CMK (cell line): Measurements from ENCODE around the gene MMP15.
"Not testable (repeated sequence)": the region's sequence is repeated elsewhere in the genome, so short reads cannot be mapped to it uniquely, and the experiment has no call there.

Experiments used
- DNase-seq: peaks from one replicate; pipeline ENCODE4 v3.0.0-alpha.2; 2010; ENCODE audit warnings: low read depth

MMP15 gene

GRCh38 chr16:58049232-58050185 is 24.0 kb downstream of the MMP15 start:
- no peak for DNase-seq

- no peak for DNase-seq
These were observed 25.7 kb downstream of the MMP15 start for GRCh38 chr16:58051296-58051695.

GRCh38 chr16:58051821-58052603 is 26.5 kb downstream of the MMP15 start:
- DNase-seq, result no peak

DNA sequence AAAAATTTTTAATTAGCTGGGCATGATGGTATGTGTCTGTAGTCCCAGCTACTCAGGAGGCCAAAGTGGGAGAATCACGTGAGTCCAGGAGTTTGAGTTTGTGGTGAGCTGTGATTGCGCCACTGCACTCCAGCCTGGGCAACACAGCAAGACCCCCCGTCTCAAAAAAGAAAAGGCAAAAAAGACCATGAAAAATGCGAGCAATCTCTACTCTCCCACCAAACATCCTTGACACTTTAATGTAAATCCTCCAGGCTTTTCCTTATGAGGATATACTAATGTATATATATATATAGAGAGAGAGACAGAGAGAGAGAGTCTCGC is 28.1 kb downstream of the MMP15 start:
- no peak for DNase-seq

DNA sequence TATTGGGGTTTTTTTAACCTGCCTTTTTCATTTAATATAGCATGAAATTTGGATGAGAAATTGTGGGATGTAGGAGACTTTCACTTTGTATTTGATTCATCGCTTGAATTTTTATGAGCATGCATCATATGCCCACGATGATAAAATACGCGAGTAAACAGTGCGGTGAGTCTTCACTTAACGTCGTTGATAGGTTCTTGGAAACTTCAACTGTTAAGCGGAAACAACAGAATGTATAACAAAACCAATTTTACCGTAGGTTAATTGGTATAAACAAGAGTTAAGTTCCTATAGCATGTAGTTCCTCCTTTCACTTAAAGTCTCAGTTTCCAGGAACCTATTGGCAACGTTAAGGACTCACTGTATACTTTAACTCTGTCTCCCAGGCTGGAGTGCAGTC is 28.7 kb downstream of the MMP15 start:
- DNase-seq, result no peak

- DNase-seq, result no peak
These were observed 31.0 kb downstream of the MMP15 start for GRCh38 chr16:58056580-58056979.

DNA sequence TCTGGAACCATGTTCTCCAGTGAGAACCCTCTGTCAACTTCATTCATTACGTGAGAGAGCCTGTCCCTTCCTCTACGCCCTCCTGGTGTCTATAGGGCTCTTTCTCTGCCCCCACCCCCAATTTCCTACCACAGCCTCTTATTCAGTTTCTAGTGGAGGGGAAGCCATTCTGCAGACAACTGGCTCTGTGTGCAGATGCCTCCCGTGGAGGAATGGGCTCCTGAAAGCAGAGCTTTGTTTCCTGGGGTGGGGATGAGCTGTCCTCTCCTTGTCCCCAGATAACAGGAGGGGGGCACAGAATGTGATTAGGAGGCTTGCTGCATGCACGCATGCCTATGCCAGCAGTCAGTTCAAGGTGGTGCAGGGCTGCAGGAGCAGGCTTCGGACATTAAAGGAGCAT is 31.6 kb downstream of the MMP15 start:
- no peak for DNase-seq

DNA sequence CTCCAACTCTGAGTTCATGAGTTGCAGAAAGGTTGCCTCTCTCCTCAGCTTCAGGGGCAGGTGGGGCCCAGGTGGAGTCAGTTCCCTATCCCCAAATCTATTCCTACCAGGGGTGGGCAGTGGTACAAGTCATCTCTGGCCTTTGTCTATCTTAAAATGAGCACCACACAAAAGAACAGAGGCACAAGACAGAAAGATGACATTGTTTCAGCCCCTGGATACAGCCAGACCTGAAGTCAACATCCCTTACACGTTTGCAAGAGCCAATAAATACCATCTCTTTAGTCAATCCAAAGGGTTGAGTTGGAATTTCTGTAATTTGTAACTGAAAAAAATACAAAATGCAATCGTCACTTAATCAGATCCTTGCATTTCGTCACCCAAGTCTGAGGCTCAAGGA is 32.2 kb downstream of the MMP15 start:
- no peak for DNase-seq

DNA sequence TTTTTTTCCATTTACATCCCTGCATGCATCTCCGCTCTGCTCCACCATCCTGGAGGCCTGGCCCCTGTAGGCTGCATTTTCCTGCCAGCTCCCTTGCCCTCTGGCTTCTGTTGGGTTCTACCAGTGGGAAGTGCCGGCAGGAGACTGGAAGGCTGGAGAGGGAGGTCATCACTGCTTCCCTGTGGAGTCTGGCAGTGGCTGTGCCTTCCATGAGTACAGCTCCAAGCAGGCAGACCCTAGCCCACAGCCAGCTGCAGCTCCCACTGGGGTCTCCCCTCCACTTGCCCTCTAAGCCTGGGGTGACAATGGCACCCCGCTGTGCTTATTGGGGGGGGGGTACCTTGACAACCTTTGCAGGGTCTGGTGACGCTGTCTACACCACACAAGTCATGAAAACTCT is 37.3 kb downstream of the MMP15 start:
- no peak for DNase-seq

DNA sequence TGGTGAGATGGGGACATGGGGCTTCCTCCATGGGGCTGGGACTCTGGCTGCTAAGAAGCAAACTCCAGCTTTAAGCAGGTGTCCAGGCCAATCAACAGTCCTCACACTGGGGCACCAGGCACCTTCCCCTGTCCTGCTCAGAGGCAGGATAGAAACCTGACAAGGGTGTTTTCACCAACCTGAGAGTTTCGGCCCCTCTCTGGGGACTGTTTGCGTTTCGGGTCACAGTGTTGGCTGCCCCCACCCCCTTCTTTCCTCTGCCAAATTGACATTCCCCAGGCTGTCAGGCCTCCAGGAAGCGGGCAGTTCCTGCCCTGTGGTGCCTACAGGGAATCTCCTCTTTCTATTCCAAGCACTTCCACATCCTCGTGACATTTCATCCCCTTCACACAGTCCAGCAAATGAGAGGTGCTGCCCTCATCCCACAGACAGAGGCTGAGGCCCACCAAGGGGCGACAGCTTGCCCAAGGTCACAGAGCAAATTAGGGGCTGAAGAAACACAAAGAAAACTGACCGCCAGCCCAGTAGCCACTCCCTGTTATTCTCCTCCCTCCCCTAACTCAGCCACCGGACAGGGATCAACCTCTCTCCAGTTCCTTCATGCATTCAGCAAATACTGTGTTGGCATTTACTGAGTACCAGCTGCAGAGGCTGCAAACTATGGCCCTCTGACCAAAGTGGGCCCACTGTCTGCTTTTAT is 38.0 kb downstream of the MMP15 start:
- DNase-seq, result no peak

DNA sequence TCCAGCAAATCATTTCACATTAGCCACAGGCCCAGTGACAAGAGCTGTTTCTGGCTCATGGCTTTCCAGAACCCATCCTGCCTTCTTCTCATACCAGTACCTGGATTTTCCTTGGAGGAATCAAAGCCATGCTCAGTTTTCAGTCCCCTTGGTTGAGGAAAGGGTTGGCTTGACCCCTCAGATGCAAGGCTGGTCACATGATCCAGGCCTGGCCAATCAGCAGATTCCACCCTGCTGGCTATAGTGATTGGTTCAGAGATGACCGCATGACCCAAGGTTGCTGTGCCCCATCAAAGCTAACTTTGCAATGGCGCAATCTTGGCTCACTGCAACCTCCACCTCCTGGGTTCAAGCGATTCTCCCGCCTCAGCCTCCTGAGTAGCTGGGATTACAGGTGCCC is 45.0 kb downstream of the MMP15 start:
- DNase-seq, result no peak

DNA sequence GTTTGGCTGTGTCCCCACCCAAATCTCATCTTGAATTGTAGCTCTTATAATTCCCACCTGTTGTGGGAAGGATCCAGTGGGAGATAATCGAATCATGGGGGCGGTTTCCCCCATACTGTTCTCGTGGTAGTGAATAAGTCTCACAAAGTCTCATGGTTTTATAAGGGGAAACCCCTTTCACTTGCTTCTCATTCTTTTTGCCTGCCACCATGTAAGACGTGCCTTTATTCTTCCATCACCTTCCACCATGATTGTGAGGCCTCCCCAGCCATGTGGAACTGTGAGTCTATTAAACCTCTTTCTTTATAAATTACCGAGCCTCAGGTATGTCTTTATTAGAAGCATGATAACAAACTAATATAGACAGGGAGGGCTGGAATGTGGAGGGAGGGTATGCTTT is 46.6 kb downstream of the MMP15 start:
- DNase-seq, result not testable (repeated sequence)

GRCh38 chr16:58073086-58073485 is 47.5 kb downstream of the MMP15 start:
- not testable (repeated sequence) for DNase-seq

GRCh38 chr16:58074657-58075056 is 49.1 kb downstream of the MMP15 start:
- DNase-seq, result no peak

DNA sequence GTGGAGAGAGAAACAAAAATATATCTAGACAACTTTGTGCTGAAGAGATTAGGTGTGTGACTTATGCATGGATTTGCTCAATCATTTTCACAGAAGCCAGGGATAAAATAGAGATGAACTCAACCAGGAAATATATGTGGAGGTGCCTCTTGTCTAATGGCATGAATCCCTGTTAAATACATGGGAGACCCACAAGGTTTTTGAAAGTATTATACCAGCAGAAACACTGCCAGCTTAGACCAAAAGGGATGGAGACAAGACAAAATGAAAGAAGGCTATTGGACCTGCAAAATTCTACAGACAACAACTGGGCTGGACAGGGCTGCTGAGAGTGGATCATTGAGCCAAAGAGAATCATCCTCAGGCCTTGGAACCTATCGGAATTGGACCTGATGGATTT is 51.0 kb downstream of the MMP15 start:
- no peak for DNase-seq

DNA sequence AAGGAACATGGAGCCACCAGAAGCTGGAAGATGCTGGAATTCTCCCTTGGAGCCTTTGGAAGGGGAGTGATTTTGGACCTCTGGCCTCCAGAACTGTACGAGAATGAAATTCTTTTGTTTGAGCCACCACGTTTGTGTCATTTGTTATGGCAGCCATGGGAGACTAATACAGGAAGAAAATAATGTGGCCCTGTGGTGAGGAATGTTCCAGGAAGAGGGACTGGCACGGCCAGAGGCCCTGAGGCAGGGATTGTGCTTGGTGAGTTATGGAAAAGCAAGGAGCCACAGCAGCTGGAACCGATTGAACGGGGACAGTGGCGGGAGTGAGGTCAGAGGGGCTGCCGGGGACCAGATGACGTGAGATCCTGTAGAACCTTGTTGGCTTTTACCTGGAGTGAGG is 52.2 kb downstream of the MMP15 start:
- DNase-seq, result no peak

GRCh38 chr16:58080657-58081056 is 55.1 kb downstream of the MMP15 start:
- DNase-seq, result not testable (repeated sequence)

GRCh38 chr16:58082381-58082780 is 56.8 kb downstream of the MMP15 start:
- DNase-seq, result no peak

DNA sequence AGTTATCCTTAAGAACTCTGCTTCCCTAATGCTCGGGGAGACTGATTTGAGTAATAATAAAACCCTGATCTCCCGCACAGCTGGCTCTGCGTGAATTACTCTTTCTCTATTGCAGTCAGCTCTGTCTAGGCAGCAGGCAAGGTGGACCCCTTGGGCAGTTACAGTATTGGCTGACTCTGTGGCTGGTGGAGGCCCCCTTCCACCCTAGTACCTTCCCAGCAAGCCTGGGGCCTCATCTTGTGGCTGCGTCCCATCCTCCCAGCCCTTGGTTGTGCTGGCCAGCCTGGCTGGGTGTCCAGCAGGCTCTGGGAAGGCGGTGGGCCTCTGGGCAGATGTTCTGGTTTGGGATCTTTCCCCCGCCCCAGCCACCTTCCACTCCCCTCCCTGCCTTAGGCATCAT is 59.1 kb downstream of the MMP15 start:
- no peak for DNase-seq

GRCh38 chr16:58085171-58085570 is 59.6 kb downstream of the MMP15 start:
- no peak for DNase-seq

DNA sequence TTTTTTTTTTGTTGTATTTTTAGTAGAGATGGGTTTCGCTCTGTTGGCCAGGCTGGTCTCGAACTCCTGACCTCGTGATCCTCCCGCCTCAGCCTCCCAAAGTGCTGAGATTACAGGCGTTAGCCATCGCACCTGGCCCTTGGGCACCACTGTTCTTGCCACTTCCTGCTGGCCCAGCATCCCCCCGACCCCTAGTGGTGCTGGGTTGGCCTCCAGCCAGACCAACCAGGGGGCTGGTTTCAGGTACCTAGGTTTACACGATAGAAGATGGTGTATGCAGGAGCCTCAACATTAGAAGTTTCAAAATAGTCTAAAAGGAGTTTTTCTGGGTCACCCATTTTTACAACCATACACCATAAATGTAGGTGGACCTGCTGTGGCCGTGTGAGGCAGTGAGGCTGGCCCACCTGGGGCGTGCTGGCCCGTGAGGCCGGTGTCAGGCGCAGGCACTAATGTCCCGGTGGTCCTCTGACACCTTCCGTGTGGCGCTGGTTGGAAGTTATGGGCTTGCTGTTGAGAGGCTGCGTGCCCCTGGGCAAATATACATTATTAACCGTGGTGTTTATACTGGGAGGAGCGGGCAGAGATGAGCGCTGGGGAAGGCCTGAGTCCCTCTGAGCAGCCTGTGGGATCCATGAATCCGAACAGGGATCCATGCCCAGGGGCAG is 60.2 kb downstream of the MMP15 start:
- DNase-seq, result no peak
